Posterior vena cava (tissue), 2 donors: Measurements from ENCODE around the gene ADGRB3. TPM values are rescaled to one million over a fixed set of nuclear protein-coding genes. Genes with fewer than 3 reads are reported as not detected.

Experiments
- DNase-seq: peaks from one replicate; pipeline ENCODE4 v3.0.0-alpha.2; 2020; ENCODE audit warnings: low spot score
- intact Hi-C, 2 donors: fragments of 100-400 bp; cut with DNase I; formaldehyde crosslinking; loops; one replicate each; pipeline versions ENCODE4 v1.14.1 to v1.14.2; 2022 to 2023
- long read RNA-seq, 2 donors: library from polyadenylated mRNA; unstranded; transcript quantifications; one replicate each; pipeline ENCODE4 v2.0.0, GENCODE V29; 2020 to 2021
- total RNA-seq, 2 donors: library from RNA; stranded (reverse); fragmentation: NEBNext Ultra II Directional; extraction: Animal tissue kit (Norgen Biotek cat#: 25700); gene quantifications; one replicate each; pipeline ENCODE4 v1.2.1, GENCODE V29; 2021
- donor health status: DM: yes; HTN: yes; CAD: no.
- donor health status: DM: yes; HTN: yes; CAD: no.

The ADGRB3 gene
- total RNA-seq = 1 to 10 TPM; 2.0 to 5.9 TPM
- long read RNA-seq, donor 1, partial matches to known transcripts = 1 of 8 reads
- long read RNA-seq, donor 1, other reads (novel, unspliced or antisense) = 7 of 8 reads
- long read RNA-seq, donor 2, partial matches to known transcripts = 0 of 1 reads
- long read RNA-seq, donor 2, other reads (novel, unspliced or antisense) = 1 of 1 reads

DNA sequence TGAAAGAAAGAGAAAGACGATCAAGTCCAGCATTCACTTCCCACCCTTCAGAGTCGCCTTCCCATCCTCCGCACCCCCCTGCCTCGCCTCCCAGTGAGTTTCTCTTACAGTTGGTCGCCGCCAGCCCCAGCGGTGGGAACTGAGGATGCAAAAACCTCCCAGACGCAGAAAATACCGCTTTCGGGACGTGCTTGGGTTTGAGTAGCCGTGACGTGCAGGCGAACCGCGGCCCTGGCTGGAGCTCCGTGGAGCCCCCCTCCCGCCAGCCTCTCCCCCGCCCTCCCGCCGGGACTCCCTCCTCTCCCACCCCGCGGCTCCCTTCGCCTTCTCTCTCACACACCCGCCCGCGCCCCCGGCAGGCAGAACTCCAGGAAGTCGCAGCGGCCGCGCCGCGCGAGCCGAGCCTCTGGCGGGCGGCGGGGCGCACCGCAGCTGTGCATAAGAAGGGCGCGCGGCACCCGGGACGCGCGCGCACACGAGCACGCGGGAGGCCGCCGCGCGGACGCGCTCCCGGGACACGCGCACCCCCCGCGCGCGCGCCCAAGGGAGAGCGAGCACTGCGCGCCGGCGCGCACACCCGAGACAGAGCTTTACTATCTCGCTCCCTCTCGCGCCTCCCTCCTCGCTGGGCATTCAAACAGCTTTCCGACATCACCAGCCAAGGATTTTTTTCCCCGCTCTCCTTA lies at the start of gene ADGRB3:
ADGRB3 (plus strand) TSS at position 557 of the 686 bp plus-strand sequence. CDS start 3,394 bp downstream, outside the sequence.
- intact Hi-C loops = loop anchor here in 1 of 2 donors (5.0 to 10.0 kb wide), 2 partner anchors 142 to 320 kb away; no protein-coding TSS in a partner anchor
- peak; percentile 90 for DNase-seq

GRCh38 chr6:68593558-68593957 lies 41.5 kb upstream of the ADGRB3 start:
- intact Hi-C loops = no loop called here
- no peak for DNase-seq

DNA sequence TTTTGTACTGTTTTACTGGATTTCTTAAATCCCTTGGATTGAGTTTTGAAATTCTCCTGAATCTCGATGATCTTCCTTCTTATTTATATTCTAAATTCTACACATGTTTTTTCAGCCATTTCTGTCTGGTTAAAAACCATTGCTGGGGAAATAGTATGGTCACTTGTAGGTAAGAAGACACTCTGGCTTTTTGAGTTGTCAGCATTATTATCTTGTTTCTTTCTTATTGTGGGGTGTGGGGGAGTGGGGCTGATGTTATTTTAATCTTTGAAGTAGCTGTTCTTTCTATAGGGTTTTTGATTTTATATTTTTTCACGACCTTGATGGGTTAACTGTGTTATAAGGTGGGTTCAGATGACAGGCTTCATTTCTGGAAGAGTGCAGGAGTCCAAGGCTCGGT lies 37.4 kb upstream of the ADGRB3 start:
- intact Hi-C loops = no loop called here
- no peak for DNase-seq

DNA sequence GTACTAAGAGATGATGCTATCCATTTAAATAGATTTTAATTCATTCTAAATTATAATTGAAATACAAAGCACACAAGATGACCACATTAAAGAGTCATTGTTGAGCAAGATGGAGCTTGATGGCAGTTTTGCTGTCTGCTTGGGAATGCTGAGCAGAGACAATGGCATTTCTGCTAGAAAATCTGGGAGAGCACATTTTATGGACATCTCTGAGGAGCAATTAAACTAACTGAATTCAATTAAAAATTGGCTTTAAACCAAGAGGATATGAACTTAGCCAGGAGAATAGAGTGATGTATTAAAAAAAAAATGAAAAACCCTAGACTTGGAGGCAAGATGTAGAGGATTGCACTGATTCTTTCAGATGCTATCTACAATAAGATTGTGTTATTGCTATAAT lies 19.1 kb upstream of the ADGRB3 start:
- intact Hi-C loops = no loop called here
- DNase-seq = no peak

DNA sequence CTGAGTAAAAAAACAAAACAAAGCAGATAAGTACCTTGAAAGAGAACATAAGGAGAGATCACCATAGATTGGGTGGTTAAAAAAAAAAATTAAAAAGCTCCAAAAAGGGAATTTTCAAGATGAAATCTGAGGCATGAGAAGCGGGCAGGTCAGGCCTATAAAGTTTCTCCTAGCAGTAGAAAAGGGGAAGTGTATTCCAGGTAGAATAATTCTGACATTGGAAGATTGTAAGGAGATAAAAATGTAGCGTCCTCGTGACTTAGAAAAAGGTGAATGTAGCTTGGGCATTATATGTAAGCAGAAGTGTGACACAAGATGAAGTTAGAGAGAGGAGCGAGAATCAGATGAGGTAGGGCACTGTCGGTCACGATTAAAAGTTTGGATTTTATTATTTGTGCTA lies 9.1 kb upstream of the ADGRB3 start:
- DNase-seq = no peak
- intact Hi-C loops = no loop called here

DNA sequence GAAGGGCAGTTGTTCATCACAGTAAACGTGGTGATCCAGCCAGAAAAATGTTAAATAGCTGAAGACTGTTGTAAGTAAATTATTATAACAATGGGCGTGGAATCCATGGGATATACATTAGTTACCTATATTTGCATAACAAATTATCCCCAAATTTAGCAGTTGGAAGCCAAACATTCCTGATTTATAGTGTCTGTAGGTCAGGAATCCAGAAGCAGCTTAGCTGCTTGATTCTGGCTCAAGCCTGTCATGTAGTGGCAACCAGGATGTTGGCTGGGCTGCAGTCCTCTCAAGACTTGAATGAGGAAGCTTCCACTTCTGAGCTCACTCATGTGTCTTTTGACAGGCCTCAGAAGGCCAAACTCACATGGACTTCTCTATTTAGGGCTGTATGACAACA lies 6.9 kb upstream of the ADGRB3 start:
- intact Hi-C loops = no loop called here
- no peak for DNase-seq

GRCh38 chr6:68632734-68633133 lies 2.3 kb upstream of the ADGRB3 start:
- DNase-seq = no peak
- intact Hi-C loops = loop anchor here in 1 of 2 donors (10.0 kb wide), 1 partner anchor 322 kb away; no protein-coding TSS in a partner anchor

DNA sequence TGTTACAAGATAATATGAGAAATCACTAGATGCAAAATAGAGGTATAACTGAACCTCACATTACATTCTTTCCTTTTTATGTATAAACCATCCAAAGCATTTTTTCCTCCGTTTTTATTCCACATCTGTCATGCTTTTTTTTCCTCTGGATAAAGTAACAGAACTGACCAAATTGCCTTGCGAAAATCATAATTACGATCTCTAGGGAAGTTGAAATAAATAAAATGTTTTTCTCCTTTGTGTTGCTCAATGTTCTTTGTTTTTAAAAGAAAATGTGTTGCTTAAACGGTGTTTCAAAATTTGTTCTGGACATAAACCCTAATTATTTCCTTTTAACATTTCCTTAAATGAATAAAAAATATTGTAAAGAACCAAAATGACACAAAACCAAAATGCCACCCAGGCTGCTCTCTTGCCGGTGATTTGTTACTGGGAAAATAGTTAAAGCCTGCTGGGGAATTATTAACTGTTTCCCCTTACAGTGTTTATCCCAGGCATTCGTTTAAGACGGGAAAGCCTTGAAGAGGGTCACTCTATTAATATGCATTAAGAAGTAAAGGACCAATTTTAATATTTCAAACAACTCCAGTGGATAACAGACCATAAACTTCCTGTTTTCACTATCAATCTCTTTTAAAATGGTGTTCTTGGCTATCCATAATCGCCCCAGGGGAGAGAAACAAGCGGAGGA lies 1.7 kb upstream of the ADGRB3 start:
- DNase-seq = no peak
- intact Hi-C loops = loop anchor here in 1 of 2 donors (10.0 kb wide), 1 partner anchor 321 kb away; no protein-coding TSS in a partner anchor

DNA sequence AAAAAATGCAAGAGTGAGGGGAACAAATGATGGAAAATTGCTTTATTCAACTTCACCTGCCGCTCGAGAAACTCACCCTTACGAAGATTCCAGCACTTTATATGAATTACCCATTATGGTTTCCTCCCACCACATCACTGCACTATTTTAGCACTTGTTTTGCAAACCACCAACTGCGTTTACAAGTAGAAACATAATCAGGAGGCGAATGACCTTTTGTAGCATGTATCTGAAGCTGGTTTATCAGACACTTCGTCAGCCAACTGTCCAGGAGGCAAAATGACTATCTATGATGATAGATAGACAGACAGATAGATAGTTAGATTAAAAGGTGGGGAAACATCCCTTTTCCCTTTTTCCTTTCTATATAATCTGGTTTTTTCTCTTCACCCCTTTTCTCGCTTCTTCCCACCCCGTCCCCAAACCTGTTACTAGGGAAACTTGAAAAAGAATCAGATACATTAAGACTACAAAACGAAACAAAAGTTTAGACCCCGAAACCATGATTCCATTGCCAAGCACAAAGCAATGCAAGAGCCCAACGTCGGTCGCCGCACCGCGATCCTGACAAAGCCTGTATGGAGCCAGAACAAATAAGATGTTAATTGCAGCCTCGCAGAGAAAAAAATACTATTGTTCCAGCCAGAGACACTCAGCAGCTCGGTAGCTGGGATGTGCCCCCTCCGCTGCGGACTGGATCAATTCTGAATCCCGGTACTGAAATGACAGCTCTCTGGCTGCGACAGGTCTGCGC lies 933 bp upstream of the ADGRB3 start:
- intact Hi-C loops = loop anchor here in 1 of 2 donors (10.0 kb wide), 1 partner anchor 321 kb away; no protein-coding TSS in a partner anchor
- DNase-seq = peak; percentile 78

DNA sequence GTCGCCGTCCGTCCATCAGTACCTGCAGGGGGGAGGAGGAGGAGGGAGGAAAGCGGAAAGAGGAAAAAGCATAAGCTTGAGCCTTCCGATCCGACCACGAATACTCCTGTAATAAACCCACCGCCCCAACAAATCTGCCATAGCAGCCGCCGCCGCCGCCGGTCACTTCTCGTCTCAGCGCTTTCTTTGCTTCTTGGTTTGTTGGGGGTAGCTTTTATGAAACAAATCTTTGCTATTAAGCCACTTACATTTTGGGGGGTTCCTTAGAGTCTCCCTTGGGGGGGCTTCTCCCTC lies 277 bp downstream of the ADGRB3 start:
- no peak for DNase-seq
- intact Hi-C loops = loop anchor here in 1 of 2 donors (5.0 to 10.0 kb wide), 2 partner anchors 142 to 319 kb away; no protein-coding TSS in a partner anchor

GRCh38 chr6:68635706-68636513 lies 828 bp downstream of the ADGRB3 start:
- DNase-seq = no peak
- intact Hi-C loops = loop anchor here in 1 of 2 donors (5.0 to 10.0 kb wide), 2 partner anchors 141 to 319 kb away; no protein-coding TSS in a partner anchor

GRCh38 chr6:68636666-68637065 lies 1.6 kb downstream of the ADGRB3 start:
- intact Hi-C loops = loop anchor here in 1 of 2 donors (5.0 to 10.0 kb wide), 2 partner anchors 141 to 318 kb away; no protein-coding TSS in a partner anchor
- no peak for DNase-seq

GRCh38 chr6:68637071-68637470 lies 2.0 kb downstream of the ADGRB3 start:
- DNase-seq = no peak
- intact Hi-C loops = loop anchor here in 1 of 2 donors (5.0 to 10.0 kb wide), 2 partner anchors 140 to 318 kb away; no protein-coding TSS in a partner anchor

- no peak for DNase-seq
- intact Hi-C loops = loop anchor here in 1 of 2 donors (5.0 to 10.0 kb wide), 2 partner anchors 140 to 317 kb away; no protein-coding TSS in a partner anchor
Measured at GRCh38 chr6:68637782-68638181, 2.7 kb downstream of the ADGRB3 start.

GRCh38 chr6:68638230-68638900 lies 3.3 kb downstream of the ADGRB3 start:
- DNase-seq = no peak
- intact Hi-C loops = loop anchor here in 1 of 2 donors (5.0 to 10.0 kb wide), 2 partner anchors 139 to 316 kb away; no protein-coding TSS in a partner anchor

- no peak for DNase-seq
- intact Hi-C loops = loop anchor here in 1 of 2 donors (5.0 to 10.0 kb wide), 2 partner anchors 138 to 316 kb away; no protein-coding TSS in a partner anchor
Measured at GRCh38 chr6:68639211-68639610, 4.1 kb downstream of the ADGRB3 start.

GRCh38 chr6:68639826-68640490 lies 4.9 kb downstream of the ADGRB3 start:
- intact Hi-C loops = loop anchor here in 1 of 2 donors (5.0 to 10.0 kb wide), 2 partner anchors 137 to 315 kb away; no protein-coding TSS in a partner anchor
- no peak for DNase-seq
